SK-N-SH (cell line): ENCODE measurements around the gene TTN. TPM values are rescaled to one million over a fixed set of nuclear protein-coding genes. Genes with fewer than 3 reads are reported as not detected.

ENCODE experiments used
- CTCF ChIA-PET: fragments of 300-600, 350-600 bp; formaldehyde crosslinking; extraction: SDS; loops from one replicate; lab custom pipeline; 2021; lab: Yijun Ruan, JAX
- POLR2A ChIA-PET: fragments of 350-600 bp; sonication (Branson Sonifier 250); formaldehyde crosslinking; extraction: SDS; loops from one replicate; lab custom pipeline; 2020; ENCODE audit warnings: antibody characterized with exemption, inconsistent platforms; lab: Yijun Ruan, JAX
- DNase-seq: peaks from one replicate; pipeline ENCODE4 v3.0.0; 2012
- H2AFZ ChIP-seq: fragments of 200-600 bp; sonication (generic); 2 replicates; pipeline ENCODE4 v1.8.1; 2016; ENCODE audit warnings: antibody characterized with exemption, mild to moderate bottlenecking, low read depth
- H3F3A ChIP-seq: fragments of 200-600 bp; sonication (generic); replicated peaks from 2 replicates; pipeline ENCODE3; 2016; ENCODE audit warnings: antibody characterized with exemption, mild to moderate bottlenecking; ENCODE audit not compliant: insufficient read depth
- H3K27ac ChIP-seq, 2 experiments: fragments of 200-500 bp in 1 of 2; fragments of 200-600 bp in 1 of 2; sonication (Bioruptor generic) in 1 of 2; sonication (generic), shearing (Covaris generic) in 1 of 2; 2 replicates each; pipeline versions ENCODE4 v1.5.1 to v1.6.1; 2014 to 2016; ENCODE audit warnings: low read depth in 2 of 2, inconsistent platforms in 1 of 2, low read length in 1 of 2, mild to moderate bottlenecking in 1 of 2, mixed read lengths in 1 of 2
- H3K27me3 ChIP-seq: fragments of 200-600 bp; sonication (generic), shearing (Covaris generic); 2 replicates; pipeline ENCODE4 v1.6.1; 2016; ENCODE audit warnings: mixed run types; ENCODE audit not compliant: insufficient read depth
- H3K36me3 ChIP-seq, 2 experiments: fragments of 200-500 bp in 1 of 2; fragments of 200-600 bp in 1 of 2; sonication (Bioruptor generic) in 1 of 2; sonication (generic) in 1 of 2; replicated peaks in 1 of 2; 2 replicates each; pipeline versions ENCODE3 to v1.5.1; 2014 to 2016; ENCODE audit warnings: low read length in 1 of 2, mild to moderate bottlenecking in 1 of 2; ENCODE audit not compliant: insufficient read depth in 2 of 2, control insufficient read depth in 1 of 2
- H3K4me1 ChIP-seq, 2 experiments: fragments of 200-500 bp in 1 of 2; fragments of 200-600 bp in 1 of 2; sonication (Bioruptor generic) in 1 of 2; sonication (generic), shearing (Covaris generic) in 1 of 2; 2 replicates each; pipeline versions ENCODE4 v1.5.1 to v1.6.1; 2014 to 2016; ENCODE audit warnings: low read depth in 1 of 2, low read length in 1 of 2, mixed run types in 1 of 2; ENCODE audit not compliant: insufficient read depth in 2 of 2, control insufficient read depth in 1 of 2
- H3K4me2 ChIP-seq: fragments of 200-600 bp; sonication (generic), shearing (Covaris generic); 2 replicates; pipeline ENCODE4 v1.6.1; 2017; ENCODE audit warnings: mixed run types
- H3K4me3 ChIP-seq, 2 experiments: fragments of 200-500 bp in 1 of 2; fragments of 200-600 bp in 1 of 2; sonication (Bioruptor generic) in 1 of 2; sonication (generic), shearing (Covaris generic) in 1 of 2; 2 replicates each; pipeline versions ENCODE4 v1.5.1 to v1.8.1; 2014 to 2016; ENCODE audit warnings: low read depth in 2 of 2, inconsistent platforms in 1 of 2, low read length in 1 of 2, mild to moderate bottlenecking in 1 of 2, mixed read lengths in 1 of 2, moderate library complexity in 1 of 2
- H3K79me2 ChIP-seq: fragments of 200-600 bp; sonication (generic); 2 replicates; pipeline ENCODE4 v1.8.1; 2017; ENCODE audit warnings: mild to moderate bottlenecking; ENCODE audit not compliant: insufficient read depth
- H3K9ac ChIP-seq: fragments of 200-600 bp; sonication (generic); 2 replicates; pipeline ENCODE4 v1.6.1; 2017; ENCODE audit warnings: mixed run types
- H3K9me2 ChIP-seq: fragments of 200-600 bp; sonication (generic); 2 replicates; pipeline ENCODE4 v1.6.1; 2017; ENCODE audit warnings: mixed run types
- H3K9me3 ChIP-seq: fragments of 200-600 bp; sonication (generic); 2 replicates; pipeline ENCODE4 v1.6.1; 2017; ENCODE audit warnings: mixed run types, mild to moderate bottlenecking, moderate library complexity
- H4K20me1 ChIP-seq: fragments of 200-600 bp; sonication (generic); 2 replicates; pipeline ENCODE4 v1.6.1; 2017; ENCODE audit warnings: mild to moderate bottlenecking, mixed run types; ENCODE audit not compliant: insufficient read depth
- CHD2 ChIP-seq: fragments of 150-350 bp; IDR thresholded peaks from 2 replicates; pipeline ENCODE4 v1.6.1; 2018; ENCODE audit warnings: low read length; ENCODE audit not compliant: partially characterized antibody
- FOSL2 ChIP-seq: IDR thresholded peaks from 2 replicates; pipeline ENCODE4 v1.4.0; 2012; ENCODE audit warnings: low read depth, mild to moderate bottlenecking, moderate library complexity, borderline replicate concordance
- GABPA ChIP-seq: IDR thresholded peaks from 2 replicates; pipeline ENCODE4 v1.4.0; 2012; ENCODE audit warnings: low read depth, mild to moderate bottlenecking
- GATA2 ChIP-seq: sonication (generic); formaldehyde crosslinking; IDR thresholded peaks from 2 replicates; pipeline ENCODE4 v1.5.0; 2020; ENCODE audit warnings: mild to moderate bottlenecking, missing genetic modification reagents
- JUND ChIP-seq: IDR thresholded peaks from 2 replicates; pipeline ENCODE4 v1.4.0; 2012
- NFIC ChIP-seq: IDR thresholded peaks from 2 replicates; pipeline ENCODE4 v1.4.0; 2012; ENCODE audit warnings: borderline replicate concordance
- NRF1 ChIP-seq: IDR thresholded peaks from 2 replicates; pipeline ENCODE4 v1.6.1; 2012; ENCODE audit warnings: low read depth, mild to moderate bottlenecking, low read length
- RAD21 ChIP-seq: IDR thresholded peaks from 2 replicates; pipeline ENCODE4 v1.6.1; 2012; ENCODE audit warnings: mild to moderate bottlenecking, low read length
- RFX5 ChIP-seq: IDR thresholded peaks from 2 replicates; pipeline ENCODE4 v1.6.1; 2012; ENCODE audit warnings: mild to moderate bottlenecking, improper control_type of control experiment, low read length
- SIN3A ChIP-seq: IDR thresholded peaks from 2 replicates; pipeline ENCODE4 v1.6.1; 2012; ENCODE audit warnings: low read depth, mild to moderate bottlenecking, low read length, moderate library complexity, borderline replicate concordance
- SMC3 ChIP-seq: IDR thresholded peaks from 2 replicates; pipeline ENCODE4 v1.6.1; 2012; ENCODE audit warnings: low read depth, low read length, improper control_type of control experiment
- TAF1 ChIP-seq: IDR thresholded peaks from 2 replicates; pipeline ENCODE4 v1.6.1; 2012; ENCODE audit warnings: low read depth, mild to moderate bottlenecking, low read length, moderate library complexity, borderline replicate concordance
- TCF12 ChIP-seq: IDR thresholded peaks from 2 replicates; pipeline ENCODE4 v1.4.0; 2012
- TEAD4 ChIP-seq: IDR thresholded peaks from 2 replicates; pipeline ENCODE4 v1.4.0; 2012; ENCODE audit warnings: mild to moderate bottlenecking, borderline replicate concordance; ENCODE audit not compliant: insufficient read depth
- WGBS: methylation state at CpG from one replicate; pipeline ENCODE4 v1.1.6; 2017; ENCODE audit warnings: low lambda C conversion rate; 5-methylcytosine and 5-hydroxymethylcytosine counted together
- polyA plus RNA-seq, 3 experiments: library from polyadenylated mRNA; depleted of rRNA; stranded (reverse); fragments of >200 nt; gene quantifications; 2 replicates each; pipeline ENCODE4 v1.2.3, GENCODE V29; 2012
- TF ChIP-seq, protein P1 (sequence below): fragments of 150-350 bp; IDR thresholded peaks from 2 replicates; pipeline ENCODE4 v1.6.1; 2017; ENCODE audit warnings: antibody characterized with exemption, low read length, low read depth, borderline replicate concordance
- TF ChIP-seq, protein P2 (sequence below): IDR thresholded peaks from 2 replicates; pipeline ENCODE4 v1.4.0; 2012; ENCODE audit warnings: low read depth, borderline replicate concordance
- TF ChIP-seq, protein P3 (sequence below): fragments of 150-350 bp; IDR thresholded peaks from 2 replicates; pipeline ENCODE4 v1.6.1; 2016; ENCODE audit warnings: mild to moderate bottlenecking, low read depth, low read length
- TF ChIP-seq, protein P4 (sequence below): IDR thresholded peaks from 2 replicates; pipeline ENCODE4; 2012

TTN gene
- polyA plus RNA-seq, 1 of the 3 experiments (the other 2 are of a cell fraction) = 0.08 TPM

DNA sequence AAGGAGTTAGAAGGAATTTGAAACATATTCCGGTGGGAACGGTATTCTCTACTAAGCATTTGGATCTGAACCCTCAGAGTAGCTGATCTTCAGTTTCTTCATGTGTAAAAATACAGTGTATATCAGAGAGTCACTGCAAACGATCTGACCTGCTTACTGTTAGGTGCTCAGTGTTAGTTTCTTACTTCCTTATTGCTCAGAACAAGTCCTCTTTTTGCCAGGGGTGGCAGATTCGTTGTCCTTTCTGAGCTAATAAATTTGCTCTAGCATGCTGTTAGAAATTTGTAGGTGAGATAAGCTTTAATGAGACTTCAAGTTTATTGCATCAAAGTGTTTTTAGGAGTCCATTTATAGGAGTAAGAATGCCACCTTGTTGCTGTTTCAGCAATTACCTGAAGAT, 311.2 kb downstream of the TTN start (continued):
- TF ChIP-seq, protein P1, sequence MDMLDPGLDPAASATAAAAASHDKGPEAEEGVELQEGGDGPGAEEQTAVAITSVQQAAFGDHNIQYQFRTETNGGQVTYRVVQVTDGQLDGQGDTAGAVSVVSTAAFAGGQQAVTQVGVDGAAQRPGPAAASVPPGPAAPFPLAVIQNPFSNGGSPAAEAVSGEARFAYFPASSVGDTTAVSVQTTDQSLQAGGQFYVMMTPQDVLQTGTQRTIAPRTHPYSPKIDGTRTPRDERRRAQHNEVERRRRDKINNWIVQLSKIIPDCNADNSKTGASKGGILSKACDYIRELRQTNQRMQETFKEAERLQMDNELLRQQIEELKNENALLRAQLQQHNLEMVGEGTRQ = no peak
- TF ChIP-seq NRF1 = no peak
- TF ChIP-seq TAF1 = no peak
- no peak for TF ChIP-seq CHD2
- TF ChIP-seq FOSL2 = no peak
- no peak for TF ChIP-seq RAD21
- no peak for TF ChIP-seq TCF12
- no peak for TF ChIP-seq JUND
- no peak for TF ChIP-seq GABPA
- no peak for TF ChIP-seq SMC3
- no peak for TF ChIP-seq RFX5

DNA sequence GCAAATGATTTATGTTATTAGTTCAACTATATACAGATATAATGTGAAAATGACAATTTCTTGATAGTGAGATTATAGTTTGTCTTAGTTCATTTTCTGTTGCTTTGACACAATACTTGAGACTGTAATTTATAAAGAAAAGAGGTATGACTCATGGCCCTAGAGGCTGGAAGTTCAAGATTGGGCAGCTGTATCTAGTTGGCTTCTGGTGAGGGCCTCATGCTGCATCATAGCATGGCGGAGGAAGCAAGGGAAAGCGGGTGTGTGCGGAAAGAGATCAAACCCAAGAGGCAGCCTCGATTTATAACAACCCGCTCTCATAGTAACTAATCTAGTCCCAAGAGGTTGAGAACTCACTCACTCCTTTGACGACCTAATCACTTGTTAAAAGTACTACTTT, 315.6 kb downstream of the TTN start:
- Histone ChIP-seq H4K20me1 (peaks cover 3% of the 10 kb centered on the region; the same call in 1 of the 2 replicates), H2AFZ (no peak overlapping the region), H3K9ac (no peak overlapping the region), H3F3A (no peaks in the 10 kb centered on the region), H3K4me2 (no peak overlapping the region), H3K79me2 (peaks cover 42% of the 10 kb centered on the region; the same call in 1 of the 2 replicates), H3K9me3 (no peaks in the 10 kb centered on the region), H3K27ac (no peak overlapping the region), H3K4me1 (no peaks in the 10 kb centered on the region), H3K27me3 (no peaks in the 10 kb centered on the region), H3K4me3 (no peak overlapping the region), H3K9me2 (no peaks in the 10 kb centered on the region), H3K36me3 (peaks cover 63 to 64% of the 10 kb centered on the region in 2 experiments)
- POLR2A ChIA-PET = no interaction called here
- no peak for TF ChIP-seq TEAD4
- TF ChIP-seq, protein P2, sequence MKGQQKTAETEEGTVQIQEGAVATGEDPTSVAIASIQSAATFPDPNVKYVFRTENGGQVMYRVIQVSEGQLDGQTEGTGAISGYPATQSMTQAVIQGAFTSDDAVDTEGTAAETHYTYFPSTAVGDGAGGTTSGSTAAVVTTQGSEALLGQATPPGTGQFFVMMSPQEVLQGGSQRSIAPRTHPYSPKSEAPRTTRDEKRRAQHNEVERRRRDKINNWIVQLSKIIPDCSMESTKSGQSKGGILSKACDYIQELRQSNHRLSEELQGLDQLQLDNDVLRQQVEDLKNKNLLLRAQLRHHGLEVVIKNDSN = no peak
- TF ChIP-seq, protein P3, sequence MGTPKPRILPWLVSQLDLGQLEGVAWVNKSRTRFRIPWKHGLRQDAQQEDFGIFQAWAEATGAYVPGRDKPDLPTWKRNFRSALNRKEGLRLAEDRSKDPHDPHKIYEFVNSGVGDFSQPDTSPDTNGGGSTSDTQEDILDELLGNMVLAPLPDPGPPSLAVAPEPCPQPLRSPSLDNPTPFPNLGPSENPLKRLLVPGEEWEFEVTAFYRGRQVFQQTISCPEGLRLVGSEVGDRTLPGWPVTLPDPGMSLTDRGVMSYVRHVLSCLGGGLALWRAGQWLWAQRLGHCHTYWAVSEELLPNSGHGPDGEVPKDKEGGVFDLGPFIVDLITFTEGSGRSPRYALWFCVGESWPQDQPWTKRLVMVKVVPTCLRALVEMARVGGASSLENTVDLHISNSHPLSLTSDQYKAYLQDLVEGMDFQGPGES = no peak
- TF ChIP-seq GATA2 (CRISPR knock-in tag) = no peak
- TF ChIP-seq, protein P4, sequence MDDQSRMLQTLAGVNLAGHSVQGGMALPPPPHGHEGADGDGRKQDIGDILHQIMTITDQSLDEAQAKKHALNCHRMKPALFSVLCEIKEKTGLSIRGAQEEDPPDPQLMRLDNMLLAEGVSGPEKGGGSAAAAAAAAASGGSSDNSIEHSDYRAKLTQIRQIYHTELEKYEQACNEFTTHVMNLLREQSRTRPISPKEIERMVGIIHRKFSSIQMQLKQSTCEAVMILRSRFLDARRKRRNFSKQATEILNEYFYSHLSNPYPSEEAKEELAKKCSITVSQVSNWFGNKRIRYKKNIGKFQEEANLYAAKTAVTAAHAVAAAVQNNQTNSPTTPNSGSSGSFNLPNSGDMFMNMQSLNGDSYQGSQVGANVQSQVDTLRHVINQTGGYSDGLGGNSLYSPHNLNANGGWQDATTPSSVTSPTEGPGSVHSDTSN = no peak
- no peak for TF ChIP-seq NFIC
- no peak for TF ChIP-seq TCF12
- TF ChIP-seq SIN3A = no peak
- DNase-seq = no peak
- CTCF ChIA-PET = interaction anchor here (1.1 kb wide), 1 partner anchor 32 kb away, joined by 3 read pairs; no protein-coding TSS in a partner anchor
- WGBS = 98% methylated on average over 6 of the region's 6 CpGs
